ENCODE results near the gene OR4D1. TPM values are rescaled to one million over a fixed set of nuclear protein-coding genes. Genes with fewer than 3 reads are reported as not detected.

Gene OR4D1
- total and polyA plus RNA-seq, 4 donors, result under 0.01 TPM; not detected in 3

DNA sequence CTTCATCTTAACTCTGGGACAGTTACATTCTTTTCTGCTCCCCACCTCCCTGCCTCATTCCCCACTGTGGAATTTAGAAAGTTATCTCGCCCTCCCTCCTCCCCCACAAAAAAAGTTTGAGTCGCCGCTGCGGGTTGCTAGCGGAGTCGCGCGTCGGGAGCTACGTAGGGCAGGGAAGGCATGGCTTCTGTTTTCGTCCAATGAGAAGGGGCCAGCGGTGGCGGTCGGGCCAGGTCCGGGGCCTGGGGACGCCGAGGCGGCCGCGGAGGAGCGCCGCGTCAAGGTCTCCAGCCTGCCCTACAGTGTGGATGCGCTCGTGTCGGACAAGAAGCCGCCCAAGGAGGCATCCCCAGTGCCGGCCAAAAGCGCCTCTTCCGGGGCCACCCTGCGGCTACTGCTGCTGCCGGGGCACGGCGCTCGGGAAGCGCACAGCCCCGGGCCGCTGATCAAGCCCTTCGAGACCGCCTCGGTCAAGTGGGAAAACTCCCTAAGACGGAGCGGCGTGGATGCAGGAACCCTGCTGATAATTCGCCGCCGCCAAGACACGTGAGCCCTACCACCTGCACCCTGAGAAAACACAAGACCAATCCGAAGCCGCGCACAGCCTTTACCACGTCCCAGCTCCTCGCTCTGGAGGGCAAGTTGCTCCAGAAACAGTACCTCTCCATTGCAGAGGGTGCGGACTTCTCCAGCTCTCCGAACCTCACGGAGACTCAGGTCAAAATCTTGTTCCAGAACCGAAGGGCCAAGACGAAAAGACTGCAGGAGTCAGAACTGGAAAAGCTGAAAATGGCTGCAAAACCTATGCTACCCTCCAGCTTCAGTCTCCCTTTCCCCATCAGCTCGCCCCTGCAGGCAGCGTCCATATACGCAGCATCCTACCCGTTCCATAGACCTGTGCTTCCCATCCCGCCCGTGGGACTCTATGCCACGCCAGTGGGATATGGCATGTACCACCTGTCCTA, 8.9 kb downstream of the OR4D1 start:
- TF ChIP-seq YY1 (IDR thresholded peaks at IDR 0.05) (no peak), RXRA (IDR thresholded peaks at IDR 0.05) (no peak), NR2F2 (IDR thresholded peaks at IDR 0.05) (no peak), TAF1 (conservative IDR thresholded peaks at IDR 0.05) (no peak), SP1 (IDR thresholded peaks at IDR 0.05) (no peak), HNF4G (IDR thresholded peaks at IDR 0.05) (no peak), FOXA1 (IDR thresholded peaks at IDR 0.05) (no peak), GABPA (IDR thresholded peaks at IDR 0.05 in 1 of 2, conservative IDR thresholded peaks at IDR 0.05 in 1 of 2) (no peak), JUND (IDR thresholded peaks at IDR 0.05) (no peak), RAD21 (IDR thresholded peaks at IDR 0.05) (no peak), FOXA2 (IDR thresholded peaks at IDR 0.05) (no peak)
- TF ChIP-seq, protein P1, sequence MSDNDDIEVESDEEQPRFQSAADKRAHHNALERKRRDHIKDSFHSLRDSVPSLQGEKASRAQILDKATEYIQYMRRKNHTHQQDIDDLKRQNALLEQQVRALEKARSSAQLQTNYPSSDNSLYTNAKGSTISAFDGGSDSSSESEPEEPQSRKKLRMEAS (IDR thresholded peaks at IDR 0.05), result no peak
- TF ChIP-seq, protein P2, sequence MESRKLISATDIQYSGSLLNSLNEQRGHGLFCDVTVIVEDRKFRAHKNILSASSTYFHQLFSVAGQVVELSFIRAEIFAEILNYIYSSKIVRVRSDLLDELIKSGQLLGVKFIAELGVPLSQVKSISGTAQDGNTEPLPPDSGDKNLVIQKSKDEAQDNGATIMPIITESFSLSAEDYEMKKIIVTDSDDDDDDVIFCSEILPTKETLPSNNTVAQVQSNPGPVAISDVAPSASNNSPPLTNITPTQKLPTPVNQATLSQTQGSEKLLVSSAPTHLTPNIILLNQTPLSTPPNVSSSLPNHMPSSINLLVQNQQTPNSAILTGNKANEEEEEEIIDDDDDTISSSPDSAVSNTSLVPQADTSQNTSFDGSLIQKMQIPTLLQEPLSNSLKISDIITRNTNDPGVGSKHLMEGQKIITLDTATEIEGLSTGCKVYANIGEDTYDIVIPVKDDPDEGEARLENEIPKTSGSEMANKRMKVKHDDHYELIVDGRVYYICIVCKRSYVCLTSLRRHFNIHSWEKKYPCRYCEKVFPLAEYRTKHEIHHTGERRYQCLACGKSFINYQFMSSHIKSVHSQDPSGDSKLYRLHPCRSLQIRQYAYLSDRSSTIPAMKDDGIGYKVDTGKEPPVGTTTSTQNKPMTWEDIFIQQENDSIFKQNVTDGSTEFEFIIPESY (IDR thresholded peaks at IDR 0.05), result no peak
- TF ChIP-seq, protein P3, sequence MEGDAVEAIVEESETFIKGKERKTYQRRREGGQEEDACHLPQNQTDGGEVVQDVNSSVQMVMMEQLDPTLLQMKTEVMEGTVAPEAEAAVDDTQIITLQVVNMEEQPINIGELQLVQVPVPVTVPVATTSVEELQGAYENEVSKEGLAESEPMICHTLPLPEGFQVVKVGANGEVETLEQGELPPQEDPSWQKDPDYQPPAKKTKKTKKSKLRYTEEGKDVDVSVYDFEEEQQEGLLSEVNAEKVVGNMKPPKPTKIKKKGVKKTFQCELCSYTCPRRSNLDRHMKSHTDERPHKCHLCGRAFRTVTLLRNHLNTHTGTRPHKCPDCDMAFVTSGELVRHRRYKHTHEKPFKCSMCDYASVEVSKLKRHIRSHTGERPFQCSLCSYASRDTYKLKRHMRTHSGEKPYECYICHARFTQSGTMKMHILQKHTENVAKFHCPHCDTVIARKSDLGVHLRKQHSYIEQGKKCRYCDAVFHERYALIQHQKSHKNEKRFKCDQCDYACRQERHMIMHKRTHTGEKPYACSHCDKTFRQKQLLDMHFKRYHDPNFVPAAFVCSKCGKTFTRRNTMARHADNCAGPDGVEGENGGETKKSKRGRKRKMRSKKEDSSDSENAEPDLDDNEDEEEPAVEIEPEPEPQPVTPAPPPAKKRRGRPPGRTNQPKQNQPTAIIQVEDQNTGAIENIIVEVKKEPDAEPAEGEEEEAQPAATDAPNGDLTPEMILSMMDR (IDR thresholded peaks at IDR 0.05; ENCODE audit: low read depth, low read length, missing input control), result no peak
- Histone ChIP-seq H3K4me1 (ENCODE audit: control insufficient read depth in 4 of 4, insufficient read depth in 4 of 4, low read length in 3 of 4) (peaks cover 0 to 8% (median 2%) of the 10 kb centered on the region in 4 donors), H3K9ac (ENCODE audit: low read depth in 1 of 2, low read length in 2 of 2) (no peak overlapping the region), H3K4me3 (ENCODE audit: low read depth in 1 of 3, low read length in 3 of 3) (peak overlapping the region in 1 of 3 donors; percentile 5), H3K36me3 (ENCODE audit: control insufficient read depth in 4 of 4, insufficient read depth in 3 of 4, low read depth in 1 of 4, low read length in 3 of 4) (no peaks in the 10 kb centered on the region), H3K27ac (ENCODE audit: low read depth in 1 of 2, low read length in 2 of 2) (peak overlapping the region in 1 of 2 donors; percentile 20), H3K27me3 (ENCODE audit: control insufficient read depth in 4 of 4, insufficient read depth in 4 of 4, low read length in 3 of 4) (peaks cover 2 to 17% (median 9%) of the 10 kb centered on the region in 4 donors), H3K9me3 (ENCODE audit: control insufficient read depth in 4 of 4, low read length in 3 of 4) (no peaks in the 10 kb centered on the region)
- 3% methylated on average over 65 of the region's 65 CpGs for WGBS
- no peak for DNase-seq (ENCODE audit: low spot score)

DNA sequence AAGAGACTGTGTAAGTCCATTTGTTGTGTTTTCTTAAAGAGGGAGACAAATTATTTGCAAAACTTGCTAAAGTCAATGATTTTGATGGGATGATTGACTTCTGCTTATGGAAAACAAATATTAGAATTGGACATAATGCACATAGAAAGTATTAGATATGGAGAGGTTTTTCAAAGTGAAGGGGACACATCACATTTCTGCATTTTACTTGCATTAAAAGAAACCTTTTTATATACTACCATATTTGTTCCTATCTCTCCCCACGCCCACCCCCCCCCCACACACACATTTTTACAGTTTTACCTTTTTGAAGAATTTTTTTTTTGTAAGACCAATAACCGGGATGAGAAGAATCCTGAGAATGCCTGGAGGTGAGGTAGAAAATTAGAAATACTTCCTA, 10.0 kb downstream of the OR4D1 start:
- peaks cover 2 to 14% (median 8%) of the 10 kb centered on the region in 4 donors for H3K27me3 ChIP-seq (ENCODE audit: control insufficient read depth in 4 of 4, insufficient read depth in 4 of 4, low read length in 3 of 4)
- no peak overlapping the region for H3K27ac ChIP-seq (ENCODE audit: low read depth in 1 of 2, low read length in 2 of 2)
- H3K4me1 ChIP-seq (ENCODE audit: control insufficient read depth in 4 of 4, insufficient read depth in 4 of 4, low read length in 3 of 4), result peaks cover 0 to 8% (median 2%) of the 10 kb centered on the region in 4 donors
- DNase-seq (ENCODE audit: low spot score), result no peak
- no peaks in the 10 kb centered on the region for H3K36me3 ChIP-seq (ENCODE audit: control insufficient read depth in 4 of 4, insufficient read depth in 3 of 4, low read depth in 1 of 4, low read length in 3 of 4)
- H3K9ac ChIP-seq (ENCODE audit: low read depth in 1 of 2, low read length in 2 of 2), result no peak overlapping the region
- TF ChIP-seq JUND (IDR thresholded peaks at IDR 0.05) (no peak), TAF1 (conservative IDR thresholded peaks at IDR 0.05) (no peak), GABPA (IDR thresholded peaks at IDR 0.05 in 1 of 2, conservative IDR thresholded peaks at IDR 0.05 in 1 of 2) (no peak)
- TF ChIP-seq, protein P1 (IDR thresholded peaks at IDR 0.05), result no peak
- TF ChIP-seq, protein P3 (IDR thresholded peaks at IDR 0.05; ENCODE audit: low read depth, low read length, missing input control), result no peak
- TF ChIP-seq, protein P2 (IDR thresholded peaks at IDR 0.05), result no peak
- no peak overlapping the region for H3K4me3 ChIP-seq (ENCODE audit: low read depth in 1 of 3, low read length in 3 of 3)
- 68% methylated on average over 2 of the region's 2 CpGs for WGBS
- peaks cover 0 to 2% (median 0%) of the 10 kb centered on the region in 4 donors for H3K9me3 ChIP-seq (ENCODE audit: control insufficient read depth in 4 of 4, low read length in 3 of 4)

Measured in liver (tissue), 9 donors.